Measurements from ENCODE around the gene SUSD2. TPM values are rescaled to one million over a fixed set of nuclear protein-coding genes. Genes with fewer than 3 reads are reported as not detected.

Gene SUSD2
- total and polyA plus RNA-seq, 9 of the 15 experiments (the other 6 are each of a cell fraction or from before 2014, with no cell fraction given): 0.01 to 0.16 (median 0.04) TPM; not detected in 4

GRCh38 chr22:24191893-24192292 lies 10.6 kb downstream of the SUSD2 start:
- no TSS peak for BruUV-seq (replicated peaks)
- WGBS (ENCODE audit: insufficient coverage, low coverage, missing lambda C conversion rate): 46% methylated on average over 4 of the region's 5 CpGs
- Histone ChIP-seq H3K27me3 (ENCODE audit: control insufficient read depth in 2 of 2, insufficient read depth in 2 of 2, low read length in 2 of 2) (peaks cover 0 to 2% of the 10 kb centered on the region in 2 experiments; a peak in 1 of 5 replicates), H3K9ac (ENCODE audit: insufficient read depth in 1 of 2, low read depth in 2 of 2, low read length in 2 of 2) (no peak overlapping the region), H3K27ac (ENCODE audit: extremely low read depth, low read depth, low read length) (no peak overlapping the region), H3K4me1 (replicated peaks in 1 of 2; ENCODE audit: control insufficient read depth in 2 of 2, insufficient read depth in 2 of 2, low read length in 2 of 2) (peaks cover 0 to 12% of the 10 kb centered on the region in 2 experiments; a peak in 3 of 5 replicates), H4K20me1 (replicated peaks; ENCODE audit: control insufficient read depth, insufficient read depth, low read length) (no peaks in the 10 kb centered on the region), H3K9me1 (ENCODE audit: control insufficient read depth, insufficient read depth, low read length) (peaks cover 2% of the 10 kb centered on the region), H3K79me2 (ENCODE audit: control insufficient read depth, insufficient read depth, low read length) (no peaks in the 10 kb centered on the region), H3K9me3 (replicated peaks; ENCODE audit: control insufficient read depth, insufficient read depth, low read depth, low read length) (no peaks in the 10 kb centered on the region), H3K4me2 (ENCODE audit: insufficient read depth, low read length) (no peak overlapping the region), H2AFZ (ENCODE audit: low read depth, low read length) (no peak overlapping the region), H3K4me3 (no peak overlapping the region), H3K36me3 (ENCODE audit: control insufficient read depth, insufficient read depth, low read length) (no peaks in the 10 kb centered on the region)
- ChIA-PET POLR2A (no interaction called here), CTCF (ENCODE audit: low intra/inter-chr PET ratio) (interaction anchor here (1.1 kb wide), 1 partner anchor 56 kb away, joined by 3 read pairs; no protein-coding TSS in a partner anchor)
- intact Hi-C loops (cut with micrococcal nuclease) (no loop called here), in situ Hi-C loops (cut with MboI) (no loop called here)
- ATAC-seq (no peak), DNase-seq (ENCODE audit: extremely low read depth in 1 of 4, low spot score in 3 of 4) (no peak), FAIRE-seq (no peak)
- TF ChIP-seq HMGN3 (IDR thresholded peaks at IDR 0.05; ENCODE audit: borderline replicate concordance, extremely low read depth, insufficient read length, low read depth, low read length) (no peak), SMAD2 (IDR thresholded peaks at IDR 0.05; ENCODE audit: low read depth, low read length) (no peak), E2F6 (IDR thresholded peaks at IDR 0.05; ENCODE audit: borderline replicate concordance in 1 of 2, extremely low read depth in 1 of 2, insufficient read depth in 1 of 2, insufficient read length in 1 of 2, low read depth in 1 of 2, low read length in 1 of 2, poor library complexity in 1 of 2, severe bottlenecking in 1 of 2) (no peak), CEBPG (CRISPR knock-in tag; IDR thresholded peaks at IDR 0.05) (no peak), CEBPG (tag; conservative IDR thresholded peaks at IDR 0.05 in 1 of 2, IDR thresholded peaks at IDR 0.05 in 1 of 2) (no peak), E2F5 (CRISPR knock-in tag; IDR thresholded peaks at IDR 0.05) (no peak), ZNF263 (CRISPR knock-in tag; IDR thresholded peaks at IDR 0.05; ENCODE audit: borderline replicate concordance) (no peak), ZSCAN29 (IDR thresholded peaks at IDR 0.05) (no peak), USF1 (CRISPR knock-in tag; IDR thresholded peaks at IDR 0.05) (no peak), ELK3 (CRISPR knock-in tag; IDR thresholded peaks at IDR 0.05) (no peak), TSC22D4 (tag; IDR thresholded peaks at IDR 0.05) (no peak)
